HG03378 (cell line): ENCODE measurements around the gene PRRT1B.

Source experiments
- ATAC-seq: cut with Tn5 transposase; IDR thresholded peaks from one replicate; pipeline ENCODE4 v1.9.1; 2021; ENCODE audit warnings: mild to moderate bottlenecking, moderate library complexity; ENCODE audit not compliant: unreplicated experiment

The PRRT1B gene

GRCh38 chr9:131578731-131579504 is 33.6 kb downstream of the PRRT1B start:
- ATAC-seq = no peak

GRCh38 chr9:131579789-131580211 is 34.5 kb downstream of the PRRT1B start:
- no peak for ATAC-seq

GRCh38 chr9:131580358-131580757 is 35.0 kb downstream of the PRRT1B start:
- ATAC-seq = no peak

DNA sequence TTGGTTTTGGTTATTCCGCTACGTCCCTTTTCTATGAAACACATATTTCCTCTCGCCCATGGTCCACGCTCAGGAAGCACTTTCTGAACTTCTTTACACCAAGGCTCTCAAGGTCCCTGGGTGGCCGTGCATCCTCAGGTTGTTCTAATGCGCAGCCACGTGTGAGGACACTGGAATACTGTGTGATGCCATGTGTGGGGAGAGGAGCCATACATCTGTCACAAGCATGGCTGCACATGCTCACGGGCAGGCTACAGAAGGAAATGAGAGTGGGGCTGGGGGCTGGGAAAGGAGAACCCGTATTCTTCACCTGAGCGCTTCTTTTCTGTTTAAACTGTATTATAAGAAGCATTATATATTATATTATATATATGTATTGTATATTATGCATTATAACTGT is 36.7 kb downstream of the PRRT1B start:
- no peak for ATAC-seq

GRCh38 chr9:131582466-131583336 is 37.4 kb downstream of the PRRT1B start:
- ATAC-seq = no peak

DNA sequence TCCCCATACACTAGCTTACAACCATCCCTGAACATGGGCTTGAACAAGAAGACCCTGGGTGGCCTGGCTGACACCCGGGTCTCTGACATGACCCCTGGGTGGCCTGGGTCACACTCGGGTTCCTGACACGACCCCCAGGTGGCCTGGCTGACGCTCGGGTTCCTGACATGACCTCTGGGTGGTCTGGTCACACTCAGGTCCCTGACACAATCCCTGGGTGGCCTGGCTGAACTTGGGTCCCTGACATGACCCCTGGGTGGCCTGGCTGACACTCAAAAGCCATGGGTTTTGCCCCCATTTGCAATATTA is 38.0 kb downstream of the PRRT1B start:
- no peak for ATAC-seq

- ATAC-seq = no peak
Measured at GRCh38 chr9:131583836-131584555, 38.7 kb downstream of the PRRT1B start.

- no peak for ATAC-seq
Measured at GRCh38 chr9:131584858-131585257, 39.5 kb downstream of the PRRT1B start.

DNA sequence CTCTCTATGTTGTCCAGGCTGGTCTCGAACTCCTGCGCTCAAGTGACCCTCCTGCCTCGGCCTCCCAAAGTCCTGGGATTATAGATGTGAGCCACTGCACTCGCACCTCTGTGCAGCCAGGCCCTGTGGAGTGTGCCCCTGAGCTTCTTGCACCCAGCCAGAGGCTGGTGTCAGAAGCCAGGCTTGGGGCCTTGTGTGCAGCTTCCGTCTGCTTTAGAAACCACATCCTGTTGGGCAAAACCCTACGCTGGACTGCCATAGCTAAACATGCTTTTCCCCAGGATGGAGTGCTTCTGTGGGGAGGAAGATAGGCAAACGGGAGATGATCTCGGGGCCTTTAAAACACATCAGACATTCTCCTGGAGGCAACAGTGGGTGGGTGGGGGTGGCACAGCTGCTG is 40.1 kb downstream of the PRRT1B start:
- no peak for ATAC-seq

GRCh38 chr9:131587331-131587730 is 42.0 kb downstream of the PRRT1B start:
- no peak for ATAC-seq

DNA sequence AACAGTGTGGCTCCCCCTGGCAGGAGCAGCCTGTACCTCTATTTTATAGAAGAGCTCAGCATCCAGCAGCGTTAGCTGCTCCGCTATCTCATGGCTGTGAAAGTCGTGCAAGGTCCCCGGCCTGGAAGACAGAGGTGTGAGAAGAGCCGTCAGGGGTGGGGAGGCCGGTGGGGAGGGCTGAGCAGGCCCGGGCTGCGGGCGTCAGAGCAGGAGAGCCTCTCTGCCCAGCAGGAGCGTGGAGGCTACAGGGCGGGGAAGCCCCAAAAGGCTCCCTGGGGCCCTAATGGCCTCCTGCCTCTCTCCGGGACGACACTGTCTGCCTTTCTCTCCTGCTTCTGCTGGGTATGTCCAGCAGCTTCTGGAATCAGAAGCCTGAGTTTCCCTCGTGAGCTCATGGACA is 42.6 kb downstream of the PRRT1B start:
- ATAC-seq = no peak

GRCh38 chr9:131588396-131588795 is 43.1 kb downstream of the PRRT1B start:
- ATAC-seq = no peak

DNA sequence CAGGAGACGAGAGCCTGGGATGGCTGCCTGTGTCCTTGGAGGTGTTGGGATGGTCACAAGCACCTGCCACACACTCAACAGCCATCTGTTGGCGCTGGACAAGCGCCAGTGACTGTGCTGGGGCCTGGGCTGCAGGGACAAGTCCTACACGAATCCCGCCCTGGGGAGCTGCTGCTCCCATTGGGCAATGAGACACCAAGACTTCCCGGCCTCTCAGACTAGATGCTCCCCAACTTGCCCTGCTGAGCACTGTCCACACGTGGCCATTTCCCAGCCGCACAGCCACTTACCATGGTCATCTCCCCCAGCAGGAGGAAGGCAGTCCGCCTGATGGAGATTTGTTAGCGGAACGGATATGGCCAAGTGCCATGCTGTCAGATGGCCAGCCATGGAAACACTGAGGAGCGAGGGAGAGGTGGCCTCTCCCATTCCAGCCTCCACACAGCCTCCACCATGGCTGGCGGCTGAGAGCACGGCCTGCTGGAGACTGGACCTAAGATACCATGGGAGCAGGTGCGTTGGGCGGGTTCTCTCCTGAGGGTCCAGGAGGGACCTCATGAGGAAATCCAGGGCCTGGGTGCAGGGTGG is 43.9 kb downstream of the PRRT1B start:
- no peak for ATAC-seq

GRCh38 chr9:131589993-131590392 is 44.7 kb downstream of the PRRT1B start:
- no peak for ATAC-seq

DNA sequence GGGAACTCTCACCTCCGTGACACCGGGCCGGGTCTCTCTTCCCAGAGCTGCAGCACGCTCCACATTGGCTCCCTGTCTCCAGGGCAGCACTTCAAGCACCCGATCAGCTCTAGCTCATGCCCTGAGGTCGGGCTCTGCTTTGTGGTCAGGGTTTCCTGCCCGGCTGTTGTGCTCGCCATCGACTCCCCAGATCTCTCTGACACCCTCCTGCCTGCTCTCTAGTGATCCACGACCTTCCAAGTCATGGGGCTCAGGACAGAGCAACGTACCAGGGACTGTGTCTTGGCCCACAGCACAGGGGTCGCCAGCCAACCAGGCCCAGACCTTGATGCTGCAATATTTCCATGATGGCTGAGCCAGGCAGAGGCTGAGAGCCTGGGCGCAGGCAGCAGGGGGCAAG is 45.1 kb downstream of the PRRT1B start:
- no peak for ATAC-seq

- no peak for ATAC-seq
Measured at GRCh38 chr9:131590907-131591844, 45.9 kb downstream of the PRRT1B start.

DNA sequence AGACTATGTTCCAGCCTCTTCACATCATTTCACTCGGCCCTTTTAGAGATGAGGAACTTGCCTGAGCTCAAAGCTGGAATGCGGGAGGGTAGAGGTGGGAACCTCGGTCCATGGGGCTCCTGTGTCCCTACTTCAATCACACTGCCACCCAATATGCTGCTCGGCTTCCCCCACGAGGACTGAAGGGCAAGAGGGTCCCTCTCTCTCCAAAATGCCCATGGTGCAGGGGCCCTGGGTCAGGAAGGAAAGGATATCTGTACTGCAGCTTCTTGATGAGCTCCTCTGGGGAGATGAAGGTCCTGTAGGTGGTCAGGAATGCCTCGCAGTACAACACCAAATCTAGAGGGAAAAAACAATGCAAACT is 46.5 kb downstream of the PRRT1B start:
- ATAC-seq = no peak

GRCh38 chr9:131593091-131593820 is 47.9 kb downstream of the PRRT1B start:
- ATAC-seq = no peak

DNA sequence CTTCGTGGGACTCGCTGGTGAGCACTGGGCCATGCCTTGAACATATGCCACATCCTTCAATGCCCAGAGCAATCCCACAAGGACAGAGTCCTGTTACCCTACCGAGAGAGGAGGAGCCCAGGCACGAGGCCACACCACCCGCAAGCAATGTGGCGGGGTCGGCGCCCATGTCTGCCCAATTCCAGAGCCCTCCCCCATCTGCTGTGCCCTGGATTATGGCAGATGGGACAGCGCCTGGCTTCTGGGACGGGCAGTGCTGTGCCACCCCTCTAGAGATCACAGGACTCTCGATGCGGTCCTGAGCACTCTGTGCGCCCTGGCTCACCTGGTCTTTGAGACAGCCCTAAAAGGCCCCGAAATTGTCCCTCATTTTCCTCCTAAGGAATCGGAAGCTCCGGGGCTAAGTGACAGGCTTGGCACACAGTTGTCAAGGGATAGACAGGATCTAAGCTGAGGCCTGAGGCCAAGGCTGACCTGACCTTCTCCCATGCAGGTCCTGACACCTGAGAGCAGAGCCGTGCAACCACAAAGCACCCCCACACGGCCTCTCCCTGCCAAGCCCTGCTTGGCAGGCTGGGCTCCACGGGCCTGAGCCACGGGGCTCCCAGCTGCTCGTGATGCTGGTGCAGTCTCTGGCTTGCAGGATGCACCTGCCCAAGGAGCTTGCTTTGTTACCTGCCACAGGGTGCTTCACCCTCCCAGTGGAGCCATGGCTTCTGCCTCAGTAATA is 48.8 kb downstream of the PRRT1B start:
- no peak for ATAC-seq
